Neural progenitor cell (in vitro differentiated cells): ENCODE measurements around the gene KDM4B.

Source experiments
- EZH2 ChIP-seq: fragments of 200-600 bp; sonication (generic); IDR thresholded peaks from 2 replicates; pipeline ENCODE4 v1.6.1; 2017; ENCODE audit warnings: antibody characterized with exemption, mild to moderate bottlenecking, moderate library complexity
- TF ChIP-seq, protein P1 (sequence below): fragments of 200-600 bp; sonication (generic); IDR thresholded peaks from 2 replicates; pipeline ENCODE4 v1.5.1; 2017; ENCODE audit warnings: antibody characterized with exemption, mild to moderate bottlenecking

DNA sequence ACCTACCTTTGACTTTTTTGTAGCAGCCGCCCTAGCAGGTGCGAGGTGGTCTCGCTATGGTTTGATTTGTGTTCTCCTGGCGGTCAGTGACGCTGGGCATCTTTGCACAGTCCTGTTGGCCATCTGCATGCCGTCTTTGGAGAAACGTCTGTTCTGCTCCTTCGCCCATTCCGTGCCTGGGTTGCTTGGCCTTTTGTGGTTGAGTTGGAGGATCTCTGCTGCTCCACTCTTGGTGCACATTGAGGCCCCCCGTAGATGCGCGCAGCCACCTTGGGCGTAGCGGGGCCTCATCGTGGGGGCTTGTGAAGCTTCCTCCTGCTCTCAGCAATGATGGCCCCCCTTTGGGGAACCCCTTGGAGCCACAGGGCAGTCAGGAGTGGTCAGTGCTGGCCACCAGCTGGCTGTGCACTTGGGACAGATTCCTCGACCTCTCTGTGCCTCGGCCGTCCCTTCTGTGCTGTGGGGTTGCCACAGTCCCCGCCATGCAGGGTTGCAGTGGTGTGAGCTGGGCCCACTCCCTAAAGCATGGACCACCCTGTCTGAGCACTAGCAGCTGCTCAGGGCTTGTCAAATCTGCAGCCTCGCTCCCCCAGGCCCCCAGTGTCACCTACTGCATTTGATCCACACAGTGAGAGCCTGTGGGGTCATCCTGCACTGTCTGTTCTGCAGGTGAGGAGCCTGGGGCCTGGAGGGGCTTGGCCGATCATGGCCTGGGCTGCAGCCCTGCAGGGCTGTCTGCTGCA is 170.8 kb downstream of the KDM4B start:
- TF ChIP-seq, protein P1, sequence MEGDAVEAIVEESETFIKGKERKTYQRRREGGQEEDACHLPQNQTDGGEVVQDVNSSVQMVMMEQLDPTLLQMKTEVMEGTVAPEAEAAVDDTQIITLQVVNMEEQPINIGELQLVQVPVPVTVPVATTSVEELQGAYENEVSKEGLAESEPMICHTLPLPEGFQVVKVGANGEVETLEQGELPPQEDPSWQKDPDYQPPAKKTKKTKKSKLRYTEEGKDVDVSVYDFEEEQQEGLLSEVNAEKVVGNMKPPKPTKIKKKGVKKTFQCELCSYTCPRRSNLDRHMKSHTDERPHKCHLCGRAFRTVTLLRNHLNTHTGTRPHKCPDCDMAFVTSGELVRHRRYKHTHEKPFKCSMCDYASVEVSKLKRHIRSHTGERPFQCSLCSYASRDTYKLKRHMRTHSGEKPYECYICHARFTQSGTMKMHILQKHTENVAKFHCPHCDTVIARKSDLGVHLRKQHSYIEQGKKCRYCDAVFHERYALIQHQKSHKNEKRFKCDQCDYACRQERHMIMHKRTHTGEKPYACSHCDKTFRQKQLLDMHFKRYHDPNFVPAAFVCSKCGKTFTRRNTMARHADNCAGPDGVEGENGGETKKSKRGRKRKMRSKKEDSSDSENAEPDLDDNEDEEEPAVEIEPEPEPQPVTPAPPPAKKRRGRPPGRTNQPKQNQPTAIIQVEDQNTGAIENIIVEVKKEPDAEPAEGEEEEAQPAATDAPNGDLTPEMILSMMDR = no peak
- TF ChIP-seq EZH2 = no peak
